Activated CD4-positive, CD25-positive, alpha-beta regulatory T cell treated with anti-CD3 and anti-CD28 coated beads, Interleukin-2, amount 50 U/mL, for 72 hours (primary cell): ENCODE data around the gene LEF1.

Experiments used
- DNase-seq: peaks from one replicate; pipeline ENCODE4 v3.0.0; 2021

Gene LEF1

DNA sequence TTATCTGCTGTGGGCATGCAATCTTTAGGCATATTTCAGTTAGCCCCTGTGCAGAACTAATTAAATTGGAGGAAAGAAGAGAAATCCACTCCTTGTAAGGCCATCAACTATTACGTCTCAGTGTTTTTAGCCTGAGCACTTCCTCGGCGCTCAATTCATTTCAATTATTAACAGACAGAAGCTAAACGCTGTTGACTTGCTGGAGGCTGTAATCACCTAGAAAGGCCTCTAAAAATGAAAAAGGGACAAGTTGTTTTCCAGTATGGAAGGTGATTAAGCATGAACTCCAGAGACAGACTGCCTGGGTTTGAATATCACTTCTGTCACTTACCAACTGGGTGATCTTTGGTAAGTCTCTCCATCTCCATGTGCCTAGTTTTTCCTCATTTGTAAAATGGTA, 59.6 kb downstream of the LEF1 start:
- DNase-seq, result no peak

DNA sequence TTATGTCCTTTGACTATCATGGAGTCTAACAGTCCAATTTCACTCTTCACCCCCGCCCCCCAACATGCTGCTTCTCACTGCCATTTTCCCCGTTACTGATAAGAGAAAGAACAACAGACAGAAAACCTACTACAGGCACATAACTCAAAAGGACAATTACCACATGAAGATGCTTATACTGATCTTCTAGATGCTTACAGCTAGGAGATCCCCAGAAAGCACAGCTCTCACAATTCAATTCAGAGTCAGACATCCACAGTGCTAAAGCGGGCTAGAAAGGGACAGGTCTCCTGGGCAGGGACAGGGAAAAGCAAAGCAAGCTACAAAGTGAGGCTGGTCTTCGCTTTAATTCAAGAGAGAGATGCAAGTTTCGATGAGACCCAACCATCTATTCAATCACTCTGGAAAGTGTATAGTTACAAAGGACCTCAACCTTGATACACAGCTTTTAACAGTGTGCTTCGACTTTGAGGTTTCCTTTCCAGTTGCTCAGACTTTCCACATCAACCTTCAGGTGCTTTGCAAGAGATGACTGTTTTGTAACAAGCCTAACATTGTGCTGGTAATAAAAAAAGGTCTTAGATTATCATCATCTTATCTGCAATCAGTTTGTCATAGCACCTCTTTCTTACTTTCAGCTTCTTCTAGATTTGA, 60.9 kb downstream of the LEF1 start:
- no peak for DNase-seq

DNA sequence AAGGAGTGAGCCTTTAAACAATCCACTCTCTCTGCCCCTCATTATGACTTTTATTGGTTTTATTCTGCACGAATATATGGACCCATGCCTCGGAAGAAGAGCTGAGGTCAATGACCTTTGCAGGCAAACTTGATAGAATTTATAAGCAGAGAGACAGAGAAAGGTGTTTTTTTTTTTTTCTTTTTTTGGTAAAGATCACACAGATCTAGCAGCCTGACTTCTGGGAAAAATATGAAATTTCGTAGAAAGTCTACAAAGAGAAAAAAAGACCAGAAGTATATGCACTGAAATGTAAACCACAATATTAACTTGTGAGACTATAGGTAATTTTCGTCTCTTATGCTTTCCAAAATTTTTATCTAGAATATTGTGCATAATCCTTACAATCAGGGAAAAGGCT, 61.6 kb downstream of the LEF1 start:
- no peak for DNase-seq

DNA sequence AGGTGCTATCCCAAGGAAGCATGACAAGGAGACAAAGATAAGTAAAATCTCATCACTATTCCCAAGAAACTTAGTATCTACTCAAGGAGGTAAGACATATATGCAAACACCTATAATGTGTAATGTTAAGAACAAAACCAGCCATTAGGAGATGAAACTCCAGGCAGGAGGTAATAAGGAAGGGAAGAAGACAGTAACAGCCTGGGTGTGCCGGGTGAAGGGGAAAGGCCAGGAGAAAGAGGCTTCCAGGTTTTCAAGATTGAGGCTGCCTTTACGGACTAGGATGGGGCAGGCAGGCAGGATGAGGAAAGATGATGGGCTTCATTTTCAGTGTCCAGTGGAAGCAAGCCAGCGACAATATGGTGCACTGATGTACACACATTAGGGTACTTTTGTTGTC, 62.5 kb downstream of the LEF1 start:
- DNase-seq, result no peak

DNA sequence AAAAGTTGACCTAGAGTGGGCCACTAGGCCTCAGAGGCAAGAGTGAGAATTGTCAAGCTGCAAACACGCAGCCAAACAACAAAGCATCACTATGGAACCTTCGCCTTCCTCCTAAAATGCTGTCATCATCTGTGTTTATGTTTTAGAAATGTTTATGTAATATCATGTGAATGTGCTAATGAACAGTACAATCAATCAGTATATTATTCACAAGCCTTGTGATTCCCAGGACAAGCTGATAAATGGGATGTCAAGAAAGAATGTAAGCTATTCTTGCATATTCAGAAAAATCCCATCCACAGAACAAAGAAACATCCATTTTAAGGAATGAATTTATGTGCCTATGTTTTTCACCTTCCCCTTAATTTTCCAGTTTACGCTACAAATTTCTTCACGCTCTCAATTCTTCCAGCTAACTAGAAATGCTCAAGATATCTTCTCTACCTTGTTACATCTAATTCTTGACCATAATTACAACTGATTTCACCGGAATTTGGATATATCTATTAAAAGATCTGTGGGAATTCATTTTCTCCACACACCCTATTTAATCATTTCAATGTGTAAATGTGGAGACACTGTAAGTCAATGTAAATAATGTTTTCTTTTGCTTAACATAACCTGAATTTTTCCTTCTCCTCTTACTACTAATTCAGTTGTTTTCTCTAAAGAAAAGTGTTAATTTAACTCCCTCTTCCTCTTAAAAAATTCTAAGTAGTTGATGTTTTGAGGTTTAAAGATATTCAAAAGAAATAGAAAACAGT, 65.5 kb downstream of the LEF1 start:
- no peak for DNase-seq

DNA sequence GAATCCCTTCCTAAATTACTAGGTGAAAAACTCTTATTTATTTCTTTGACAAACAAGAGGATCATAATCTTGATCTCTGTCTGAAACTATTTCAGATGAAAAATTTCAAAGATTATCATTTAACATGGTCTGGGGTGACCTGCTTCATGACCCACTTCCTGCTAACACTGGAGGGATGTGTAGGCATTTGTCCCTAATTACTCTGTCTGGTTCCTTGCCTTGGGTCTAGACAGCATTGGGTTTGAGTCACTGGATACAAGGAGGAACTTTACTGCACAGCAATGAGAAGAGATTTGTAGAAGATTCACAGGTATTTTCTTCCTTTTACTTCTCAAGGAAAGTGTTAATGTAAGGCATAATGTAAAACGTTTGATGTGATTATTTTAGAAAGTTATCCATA, 67.9 kb downstream of the LEF1 start:
- no peak for DNase-seq

DNA sequence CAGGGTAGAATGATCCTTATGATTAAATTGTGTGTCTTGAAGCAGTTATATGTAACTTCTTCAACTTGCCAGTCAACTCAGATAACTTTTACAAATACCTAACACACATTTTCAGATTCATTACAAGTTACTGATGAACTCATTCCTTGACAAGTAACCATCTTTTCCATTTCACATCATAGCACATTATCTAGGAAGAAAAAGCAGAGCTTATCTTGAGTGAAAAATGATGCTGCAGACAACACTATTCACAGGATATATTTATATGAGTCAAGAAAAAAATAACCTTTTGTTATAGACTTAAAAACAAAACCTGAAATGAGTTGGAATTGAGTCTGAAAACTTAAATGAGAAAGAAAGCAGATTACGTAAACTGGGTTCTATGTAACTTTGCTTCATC, 68.9 kb downstream of the LEF1 start:
- DNase-seq, result no peak

DNA sequence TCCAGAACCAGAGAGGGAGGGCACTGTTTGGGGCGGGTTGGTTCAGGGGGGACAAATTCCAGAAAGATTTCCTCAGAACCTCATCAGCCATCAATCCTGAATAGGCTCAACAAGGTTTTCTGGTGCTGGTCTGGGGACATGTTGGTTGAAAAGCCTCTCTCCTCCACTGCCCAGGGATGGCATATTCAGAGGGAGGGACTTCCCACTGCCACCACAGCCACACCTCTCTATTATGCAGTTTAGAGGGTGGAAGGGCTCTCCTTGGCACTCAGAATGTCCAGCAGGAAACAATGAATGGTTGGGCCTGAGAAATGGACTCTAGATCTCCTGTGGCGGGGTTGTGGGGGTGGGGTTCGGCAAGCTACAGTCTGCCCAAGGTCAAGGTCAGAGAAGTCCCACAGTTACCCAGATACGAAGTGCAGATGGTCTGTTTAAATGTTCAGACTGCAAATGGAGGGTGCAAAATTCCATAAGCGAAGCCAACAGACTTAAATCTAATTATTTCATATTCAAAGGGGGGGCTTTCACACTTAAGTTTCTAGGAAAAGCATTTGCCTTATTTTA, 70.7 kb downstream of the LEF1 start:
- DNase-seq, result no peak

DNA sequence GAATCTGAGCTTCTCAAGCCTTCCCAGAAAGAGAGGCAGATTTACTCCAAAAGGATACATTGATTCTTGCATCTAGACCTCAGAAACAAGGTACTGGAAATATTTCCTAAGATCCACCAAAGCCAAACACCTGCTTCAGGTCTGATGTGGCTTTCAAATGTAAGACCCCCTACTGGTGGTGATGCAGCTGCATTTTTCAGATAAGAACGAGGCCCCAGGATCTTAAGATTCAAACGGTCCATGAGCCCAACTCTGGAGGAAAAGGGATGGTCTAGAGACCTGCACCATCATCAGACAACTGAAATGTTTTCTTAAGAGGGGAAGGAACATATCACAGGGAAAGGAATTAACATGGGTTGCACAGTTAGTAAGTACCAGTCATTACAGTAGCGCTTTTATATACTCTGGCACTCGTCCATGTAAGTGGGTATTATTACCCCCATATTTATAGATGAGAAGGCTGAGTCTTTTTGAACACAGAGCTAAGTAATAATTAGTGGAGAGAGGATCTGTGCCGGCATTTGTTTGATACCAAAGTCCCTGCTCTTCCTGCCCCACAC, 73.7 kb downstream of the LEF1 start:
- DNase-seq, result no peak

DNA sequence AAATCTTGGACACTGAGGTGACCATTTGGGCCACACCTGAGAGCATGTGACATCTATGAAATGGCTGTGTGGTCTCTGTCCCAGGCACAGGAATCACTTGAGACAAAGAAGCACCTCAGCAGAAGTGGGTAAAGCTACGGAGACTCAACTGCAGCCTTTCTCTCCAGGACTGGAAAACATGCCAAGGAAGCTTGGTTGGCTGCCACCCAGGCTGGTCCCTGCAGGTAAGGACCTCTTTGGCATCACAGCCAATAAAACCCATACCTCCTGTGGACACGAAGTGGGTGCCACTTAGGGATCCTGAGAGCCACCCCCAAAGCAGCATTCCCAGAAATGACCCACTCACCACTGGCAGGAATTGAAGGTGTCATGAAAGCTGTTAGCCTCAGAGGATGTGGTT, 74.6 kb downstream of the LEF1 start:
- DNase-seq, result no peak

DNA sequence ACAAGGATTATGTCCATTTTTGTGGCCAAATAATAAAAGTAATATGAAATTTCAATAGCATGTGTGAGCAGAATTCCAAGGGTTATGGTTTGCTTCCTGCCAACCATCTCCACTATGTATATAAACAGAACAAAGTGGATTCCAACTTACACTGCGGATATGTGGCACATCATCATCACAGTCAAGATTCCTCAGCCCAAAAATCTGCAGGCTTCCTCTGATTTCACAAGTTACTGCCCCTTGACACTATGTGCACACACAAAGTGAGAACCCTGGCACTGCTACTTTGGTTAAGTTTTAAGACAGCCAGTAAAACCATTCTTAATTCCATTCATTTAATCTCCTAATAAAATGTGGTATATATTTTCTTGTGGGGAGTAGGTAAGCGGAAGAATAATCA, 76.4 kb downstream of the LEF1 start:
- DNase-seq, result no peak

DNA sequence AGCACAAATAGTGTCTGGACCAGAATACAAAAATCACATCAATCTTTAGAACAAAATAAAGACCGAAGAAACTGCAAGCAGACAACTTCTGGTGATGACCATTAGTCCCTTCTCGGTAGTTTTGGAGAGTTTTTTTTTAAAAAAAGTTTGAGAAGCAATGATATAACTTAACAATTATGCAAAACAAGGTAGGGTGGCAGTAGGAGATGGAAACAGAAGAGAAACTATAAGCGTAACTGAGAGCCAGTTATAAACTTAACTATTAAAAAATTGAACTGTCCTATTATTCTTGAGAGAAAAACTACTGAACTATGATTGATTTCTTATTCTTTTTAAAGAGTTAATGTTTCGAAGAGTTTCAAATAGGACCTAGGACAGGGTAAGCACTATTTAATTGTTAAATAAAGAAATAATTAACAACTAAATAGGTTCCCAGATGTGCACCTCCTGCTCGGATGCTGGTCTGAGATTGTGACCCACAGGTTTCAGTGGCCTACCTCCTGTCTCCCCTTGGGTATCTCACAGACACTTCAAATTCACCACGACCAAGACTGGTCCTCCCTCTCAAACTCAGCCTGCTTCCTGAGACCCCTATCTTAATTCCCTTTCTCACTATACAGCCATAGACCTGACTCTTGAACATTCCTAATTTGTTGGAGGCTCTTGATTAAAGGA, 81.3 kb downstream of the LEF1 start:
- DNase-seq, result no peak

DNA sequence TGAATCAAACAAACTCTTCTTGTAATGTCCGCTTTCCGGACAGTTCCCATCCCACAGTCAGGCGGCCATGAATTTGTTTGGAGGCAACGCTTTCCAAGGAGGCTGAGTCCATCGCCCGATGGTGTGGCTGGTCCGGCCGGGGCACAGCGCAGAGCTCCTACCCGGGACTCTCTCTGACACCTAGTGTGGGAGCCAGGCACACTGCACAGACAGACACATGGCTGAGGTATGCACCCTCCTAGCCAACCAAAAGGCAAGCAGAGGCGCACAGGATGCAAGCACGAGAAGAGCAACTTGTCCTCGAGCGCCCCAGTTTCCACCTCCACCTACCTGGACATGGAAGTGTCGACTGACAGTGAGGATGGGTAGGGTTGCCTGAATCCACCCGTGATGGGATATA, 87.5 kb downstream of the LEF1 start:
- no peak for DNase-seq

DNA sequence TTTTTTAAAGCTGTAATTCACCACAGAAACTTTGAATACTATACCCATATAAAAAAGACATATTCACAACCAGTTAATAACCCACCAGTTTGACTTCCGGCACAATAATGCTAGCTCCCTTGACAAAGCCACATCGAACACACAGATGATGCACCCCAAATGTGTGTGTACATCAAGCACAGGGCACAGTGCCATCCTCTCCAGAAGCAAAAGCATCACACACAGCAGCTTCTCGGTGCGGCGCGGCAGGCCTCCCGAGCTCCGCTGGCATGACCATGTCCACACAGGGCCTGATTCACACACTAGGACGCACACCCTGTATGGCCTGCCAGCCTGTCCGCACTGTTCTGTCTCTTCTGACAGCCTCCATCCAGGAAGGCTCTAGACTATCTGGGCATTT, 88.0 kb downstream of the LEF1 start:
- no peak for DNase-seq

DNA sequence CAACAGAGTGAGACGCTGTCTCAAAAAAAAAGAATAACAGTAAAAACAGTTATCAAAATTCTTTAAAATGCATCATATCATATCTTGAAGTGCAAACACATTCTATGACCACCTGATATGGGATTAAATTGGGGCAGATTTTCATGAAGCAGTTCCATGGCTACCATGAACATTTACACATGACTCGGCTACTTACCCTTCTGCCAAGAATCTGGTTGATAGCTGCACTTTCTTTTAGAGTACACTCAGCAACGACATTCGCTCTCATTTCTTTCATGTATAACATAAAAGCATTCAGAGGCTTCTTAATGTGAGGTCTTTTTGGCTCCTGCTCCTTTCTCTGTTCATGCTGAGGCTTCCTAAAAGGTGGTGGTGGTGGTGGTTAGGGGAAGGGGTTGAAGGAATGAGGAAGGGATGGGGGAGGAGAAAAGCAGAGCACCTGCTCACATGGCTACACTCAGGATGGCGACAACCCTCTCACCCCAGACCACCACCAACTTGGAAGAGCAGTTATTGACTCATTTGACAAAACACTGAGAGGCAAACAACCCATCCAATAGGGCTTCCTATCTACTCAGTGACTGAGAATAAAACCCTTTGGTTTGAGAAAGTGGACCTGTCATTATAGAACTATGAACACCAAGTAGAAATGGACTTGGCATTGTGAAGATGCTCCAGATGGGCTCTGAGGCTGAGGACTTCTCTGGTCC, 90.6 kb downstream of the LEF1 start:
- DNase-seq, result no peak

DNA sequence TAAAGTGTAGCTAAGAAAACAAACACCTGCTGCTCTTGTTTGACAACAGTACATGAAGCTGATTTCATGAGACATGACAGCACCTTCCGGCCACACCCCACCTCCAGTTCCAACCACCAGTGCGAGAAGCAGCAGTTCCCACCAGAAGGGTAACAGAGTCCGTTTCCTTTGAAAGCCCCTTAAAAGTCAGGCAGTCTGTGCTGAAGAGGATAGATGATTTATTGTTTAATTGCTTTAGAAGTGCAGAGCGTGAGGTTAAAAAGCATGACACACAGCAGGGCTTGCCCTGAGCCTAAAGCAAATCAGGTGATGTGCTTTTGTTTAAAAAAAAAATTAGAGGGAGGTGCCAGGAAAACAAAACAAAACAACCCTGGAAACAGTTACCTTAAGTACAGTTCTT, 96.4 kb downstream of the LEF1 start:
- DNase-seq, result peak; percentile 50

DNA sequence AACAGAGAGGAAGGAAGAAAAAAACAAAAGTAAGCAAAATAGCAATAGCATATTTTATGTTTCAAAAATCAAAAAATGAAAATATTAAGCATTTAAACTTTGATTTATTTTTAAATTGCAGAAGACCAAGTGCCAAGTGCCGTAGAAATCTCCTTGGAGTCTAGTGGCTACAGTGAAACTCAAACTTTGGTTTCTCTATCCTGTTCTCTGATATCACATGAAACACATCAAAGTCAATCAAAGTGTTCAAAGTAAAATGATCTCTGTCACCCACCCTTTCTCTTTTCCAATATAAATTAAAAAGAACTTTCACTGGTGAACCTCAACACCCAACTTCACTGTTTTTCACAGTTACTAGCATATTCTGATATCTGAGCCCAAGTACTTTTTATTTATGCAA, 98.0 kb downstream of the LEF1 start:
- no peak for DNase-seq

DNA sequence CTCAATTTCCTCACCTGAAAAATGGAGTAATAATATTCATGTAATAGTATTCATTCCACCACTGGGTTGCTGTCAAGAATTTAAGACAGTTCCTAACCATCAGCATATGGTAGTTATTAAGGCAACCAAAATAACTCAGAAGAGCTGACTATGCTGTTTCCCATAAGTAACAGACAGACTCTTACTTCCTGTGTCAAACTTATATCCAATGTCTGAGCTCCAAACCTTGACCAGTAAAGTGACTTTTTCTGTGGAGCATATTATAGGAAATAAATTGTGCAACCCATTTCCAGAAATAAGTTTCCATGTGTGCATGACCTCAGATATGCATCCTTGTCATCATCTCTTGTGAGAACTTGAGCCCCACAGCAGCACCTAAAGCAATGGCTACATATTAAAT, 100.3 kb downstream of the LEF1 start:
- no peak for DNase-seq

DNA sequence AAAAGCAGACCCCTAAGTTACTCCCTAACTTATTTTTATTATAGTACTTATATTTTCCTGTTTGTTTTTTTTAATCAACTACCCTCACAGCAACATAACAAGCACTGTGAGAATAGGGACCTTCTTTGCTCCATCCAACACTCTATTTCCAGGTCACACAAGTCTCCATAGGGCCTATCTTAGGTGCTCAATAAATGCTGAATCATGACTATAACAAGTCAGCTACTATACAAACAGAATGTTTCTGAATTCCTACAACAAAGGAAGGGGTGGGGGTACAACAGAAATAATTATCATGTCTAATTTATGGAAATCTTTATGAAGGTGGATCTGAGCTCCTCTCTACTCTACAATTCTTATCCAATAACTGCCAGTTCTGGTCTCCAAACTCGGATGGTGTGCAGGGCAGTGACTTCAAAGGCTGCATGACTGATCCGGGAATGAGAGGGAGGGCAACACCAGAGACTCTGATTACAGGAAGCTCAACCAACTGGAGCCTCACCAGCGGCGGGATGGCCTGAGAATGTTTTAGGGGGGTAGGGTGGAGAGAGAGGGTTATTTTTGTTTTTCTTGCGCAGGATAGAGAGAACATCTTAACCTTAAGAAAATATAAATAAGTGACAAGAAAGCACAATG, 107.9 kb downstream of the LEF1 start:
- no peak for DNase-seq

DNA sequence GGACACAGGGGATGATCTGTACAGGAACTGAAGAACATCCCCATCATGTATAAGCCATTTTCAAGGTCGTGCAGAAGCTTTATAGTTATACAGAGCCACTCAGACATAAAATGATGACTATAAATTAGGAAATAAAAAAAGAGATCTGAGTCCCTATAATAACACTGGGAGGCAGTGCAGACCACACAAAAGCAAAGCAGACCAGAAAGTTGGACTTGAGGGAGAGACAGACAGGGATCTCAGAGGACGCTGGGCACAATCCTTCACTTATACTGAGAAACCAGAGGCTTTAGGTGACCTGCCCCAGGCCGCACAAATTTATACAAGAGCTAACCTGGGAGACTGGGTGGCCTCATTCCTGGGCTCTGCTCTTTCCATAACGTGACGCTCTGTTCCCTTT, 108.6 kb downstream of the LEF1 start:
- DNase-seq, result no peak

DNA sequence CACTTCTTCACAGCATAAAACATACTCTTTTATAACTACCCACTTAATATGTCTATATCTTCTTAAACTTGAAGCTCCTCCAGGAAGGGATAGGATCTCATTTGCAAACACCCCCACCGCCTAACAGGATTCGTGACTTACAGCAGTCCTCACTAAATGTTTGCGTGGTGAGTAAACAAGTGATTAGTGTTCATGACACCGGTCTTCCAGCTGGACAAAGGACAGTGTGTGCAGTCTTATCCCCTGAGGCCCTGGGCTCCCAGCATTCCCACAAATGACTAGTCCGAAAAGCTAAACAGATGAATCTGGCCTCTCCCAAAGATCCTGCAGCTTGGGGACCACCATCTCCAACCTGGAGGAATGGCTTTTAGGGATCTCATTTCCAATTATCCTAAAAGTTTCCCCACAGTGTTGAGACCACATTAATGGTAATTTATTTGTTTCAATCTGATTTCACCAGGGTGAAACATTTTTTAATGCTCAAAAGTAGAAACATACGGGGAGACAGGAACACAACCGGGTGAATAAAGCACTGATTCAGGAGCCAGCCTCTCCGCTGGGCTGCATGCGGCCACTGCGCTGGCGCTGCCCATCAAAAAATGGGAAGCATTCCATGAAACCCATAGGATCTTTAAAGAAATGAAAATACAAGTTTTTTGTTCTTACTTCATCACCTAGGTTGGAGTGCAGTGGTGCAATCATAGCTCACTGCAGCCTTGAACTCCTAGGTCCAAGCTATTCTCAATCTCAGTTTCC, 109.9 kb downstream of the LEF1 start:
- no peak for DNase-seq

DNA sequence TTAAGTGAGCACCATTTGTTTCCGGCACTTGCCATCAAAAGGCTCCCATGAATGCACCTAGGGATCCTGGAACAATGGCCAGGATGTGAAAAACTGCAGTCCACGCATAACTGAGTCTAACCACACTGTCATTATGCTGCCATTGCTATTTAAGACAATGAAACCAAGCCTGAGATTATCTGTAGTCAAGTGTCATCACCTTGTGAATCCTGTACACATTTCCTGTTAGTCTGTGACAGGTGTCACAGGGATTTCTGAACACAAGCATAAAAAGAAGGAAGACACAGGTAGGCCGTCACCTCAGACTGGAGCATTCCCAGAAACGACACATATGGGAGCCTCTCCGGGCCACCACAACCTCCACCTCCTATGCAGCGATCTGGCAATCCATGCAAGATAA, 112.3 kb downstream of the LEF1 start:
- no peak for DNase-seq
